A549 (cell line): Measurements from ENCODE around the gene NPY1R. TPM values are rescaled to one million over a fixed set of nuclear protein-coding genes. Genes with fewer than 3 reads are reported as not detected.
A peak's percentile ranks its signal among the peaks of the same experiment; 100 is the strongest.

ENCODE experiments used
- ATAC-seq, 2 experiments: fragments of 200-7000 bp in 1 of 2; fragments of >200 bp in 1 of 2; cut with Nextera tagmentation in 1 of 2; cut with Tn5 transposase in 1 of 2; 3 replicates each; pipeline versions ENCODE4 v1.8.0 to v1.9.1; 2018 to 2020; ENCODE audit warnings: mild to moderate bottlenecking in 1 of 2, moderate library complexity in 1 of 2
- CTCF ChIA-PET: fragments of 300-600 bp; sonication (Branson Sonifier 250); formaldehyde crosslinking; extraction: SDS; loops from one replicate; lab custom pipeline; 2021; ENCODE audit warnings: antibody characterized with exemption, inconsistent platforms; lab: Yijun Ruan, JAX
- POLR2A ChIA-PET: fragments of 350-600 bp; formaldehyde crosslinking; extraction: SDS; loops from one replicate; lab custom pipeline; 2021; ENCODE audit warnings: antibody characterized with exemption, inconsistent platforms; lab: Yijun Ruan, JAX
- DNase-seq, 2 experiments: peaks; one replicate each; pipeline versions ENCODE4 v3.0.0 to v3.0.0-alpha.2; 2011 to 2016; ENCODE audit warnings: low read depth in 1 of 2, low spot score in 1 of 2
- FAIRE-seq: peaks from 2 replicates; lab custom pipeline; 2011; peaks lifted over from hg19 to GRCh38; lab: Jason Lieb, UNC
- H3K27ac ChIP-seq, 2 experiments: fragments of >200 bp; sonication (Bioruptor Twin); formaldehyde crosslinking; 3 replicates each; pipeline ENCODE4 v1.5.1; 2016 to 2017
- H3K4me1 ChIP-seq: fragments of >200 bp; sonication (Bioruptor Twin); formaldehyde crosslinking; 3 replicates; pipeline ENCODE4 v1.6.1; 2016
- H3K4me2 ChIP-seq: fragments of >200 bp; sonication (Bioruptor Twin); formaldehyde crosslinking; 3 replicates; pipeline ENCODE4 v1.6.1; 2016
- H3K4me3 ChIP-seq: fragments of >200 bp; sonication (Bioruptor Twin); formaldehyde crosslinking; 3 replicates; pipeline ENCODE4 v1.5.1; 2016
- H3K9me3 ChIP-seq: fragments of >200 bp; sonication (Bioruptor Twin); formaldehyde crosslinking; 3 replicates; pipeline ENCODE4 v1.6.1; 2016
- BHLHE40 ChIP-seq: IDR thresholded peaks from 2 replicates; pipeline ENCODE4 v1.6.1; 2012; ENCODE audit warnings: low read depth, low read length, inconsistent platforms
- EP300 ChIP-seq, 2 experiments: fragments of >200 bp; sonication (Bioruptor Twin); formaldehyde crosslinking; IDR thresholded peaks; 2 replicates in 1 of 2; 3 replicates in 1 of 2; pipeline ENCODE4 v1.6.1; 2016 to 2017
- FOSB ChIP-seq: fragments of 250-450 bp; sonication (Bioruptor Pico); IDR thresholded peaks from 2 replicates; pipeline ENCODE4 v1.5.0; 2020; ENCODE audit warnings: mild to moderate bottlenecking, moderate library complexity
- FOSL2 ChIP-seq, 2 experiments: fragments of 450-650 bp in 1 of 2; fragments of >200 bp in 1 of 2; sonication (Bioruptor Twin) in 1 of 2; formaldehyde crosslinking; IDR thresholded peaks; 2 replicates each; pipeline versions ENCODE4 v1.5.0 to v1.6.1; 2016 to 2020; ENCODE audit warnings: mild to moderate bottlenecking in 1 of 2, moderate library complexity in 1 of 2
- HOXB13 ChIP-seq: fragments of 250-450 bp; sonication (Bioruptor Pico); IDR thresholded peaks from 2 replicates; pipeline ENCODE4 v1.5.0; 2020; ENCODE audit warnings: low read depth, mild to moderate bottlenecking, moderate library complexity
- HOXB5 ChIP-seq: fragments of 250-450 bp; sonication (Bioruptor Pico); IDR thresholded peaks from 2 replicates; pipeline ENCODE4 v1.5.0; 2020; ENCODE audit warnings: mild to moderate bottlenecking, moderate library complexity
- KDM5A ChIP-seq: fragments of 200-600 bp; sonication (generic); IDR thresholded peaks from 2 replicates; pipeline ENCODE4 v1.6.1; 2016; ENCODE audit warnings: antibody characterized with exemption, mild to moderate bottlenecking
- MAFK ChIP-seq: fragments of 450-650 bp; IDR thresholded peaks from 2 replicates; pipeline ENCODE4 v1.6.1; 2014; ENCODE audit not compliant: partially characterized antibody
- MAX ChIP-seq: IDR thresholded peaks from 2 replicates; pipeline ENCODE4 v1.6.1; 2012
- MAZ ChIP-seq: fragments of 150-350 bp; IDR thresholded peaks from 2 replicates; pipeline ENCODE4 v1.6.1; 2014; ENCODE audit warnings: antibody characterized with exemption, low read depth, low read length, borderline replicate concordance
- NR3C1 ChIP-seq: fragments of >200 bp; sonication (Bioruptor Twin); formaldehyde crosslinking; IDR thresholded peaks from 3 replicates; pipeline ENCODE4 v1.6.1; 2017
- PBX3 ChIP-seq: IDR thresholded peaks from 2 replicates; pipeline ENCODE4 v1.6.1; 2012
- PHF8 ChIP-seq: fragments of 200-600 bp; sonication (generic); IDR thresholded peaks from 2 replicates; pipeline ENCODE4 v1.6.1; 2016; ENCODE audit warnings: low read depth, mild to moderate bottlenecking, antibody characterized with exemption, moderate library complexity, borderline replicate concordance
- RARB ChIP-seq: fragments of 250-450 bp; sonication (Bioruptor Pico); IDR thresholded peaks from 2 replicates; pipeline ENCODE4 v1.8.0; 2021; ENCODE audit warnings: mild to moderate bottlenecking, moderate library complexity
- WGBS: methylation state at CpG from one replicate; pipeline ENCODE4 v1.1.6; 2017; ENCODE audit errors: missing lambda C conversion rate; 5-methylcytosine and 5-hydroxymethylcytosine counted together
- polyA plus RNA-seq, 4 experiments: library from polyadenylated mRNA; depleted of rRNA in 3 of 4; stranded (reverse); fragments of >200 nt; fragmentation: RNase III in 1 of 4; extraction: RNeasy Plus Mini Kit Qiagen cat#74134 plus additional on column Dnase treatment in 1 of 4; gene quantifications; 2 replicates in 3 of 4; 3 replicates in 1 of 4; pipeline ENCODE4 v1.2.3, GENCODE V29; 2011 to 2017
- TF ChIP-seq, protein P1 (sequence below): fragments of 250-450 bp; sonication (Bioruptor Pico); IDR thresholded peaks from 2 replicates; pipeline ENCODE4 v1.5.0; 2021; ENCODE audit warnings: mild to moderate bottlenecking, moderate library complexity, borderline replicate concordance
- TF ChIP-seq, protein P2 (sequence below): fragments of 250-450 bp; sonication (Bioruptor Pico); IDR thresholded peaks from 2 replicates; pipeline ENCODE4 v1.5.0; 2020; ENCODE audit warnings: low read depth, mild to moderate bottlenecking, moderate library complexity
- TF ChIP-seq, protein P3 (sequence below): fragments of 450-650 bp; IDR thresholded peaks from 2 replicates; pipeline ENCODE4 v1.6.1; 2014; ENCODE audit warnings: antibody characterized with exemption
- TF ChIP-seq, protein P4 (sequence below): fragments of 200-600 bp; sonication (generic); IDR thresholded peaks from 2 replicates; pipeline ENCODE4 v1.6.1; 2016; ENCODE audit warnings: antibody characterized with exemption, mild to moderate bottlenecking, moderate library complexity
- TF ChIP-seq, protein P5 (sequence below): fragments of 150-350 bp; IDR thresholded peaks from 2 replicates; pipeline ENCODE4 v1.6.1; 2014; ENCODE audit warnings: low read depth, mild to moderate bottlenecking, low read length

The NPY1R gene
- polyA plus RNA-seq, 2 of the 4 experiments (the other 2 are of a cell fraction) = 0.14 to 0.23 TPM

DNA sequence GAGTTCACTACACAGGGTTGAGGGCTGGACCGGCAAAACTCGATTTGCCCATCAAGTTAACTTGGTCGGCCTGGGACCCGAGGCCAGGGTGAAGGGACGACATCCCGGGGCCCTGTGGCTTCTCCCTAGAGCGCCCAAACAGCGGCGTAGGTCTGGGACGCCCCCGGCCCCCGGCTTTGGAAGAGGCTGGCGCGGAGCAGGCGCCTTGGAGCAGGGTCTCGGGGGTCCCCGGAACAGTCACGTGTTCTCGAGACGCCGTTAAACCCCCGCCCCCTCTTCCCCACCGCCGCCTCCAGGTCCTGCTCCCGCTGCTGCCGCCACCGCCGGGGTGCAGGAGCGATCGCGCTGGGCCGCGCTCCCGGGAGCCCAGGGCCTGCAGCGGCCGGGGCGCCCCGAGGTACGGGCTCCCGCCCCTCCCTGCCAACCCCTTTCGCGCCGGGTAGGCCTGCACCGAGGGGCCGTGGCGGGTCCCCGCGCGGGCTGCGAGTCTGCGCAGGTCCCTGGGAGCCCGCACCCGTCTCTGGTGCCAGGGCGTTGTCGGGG is 11.3 kb upstream of the NPY1R start, which contains the start of gene NPY5R (continued):
- TF ChIP-seq, protein P1, sequence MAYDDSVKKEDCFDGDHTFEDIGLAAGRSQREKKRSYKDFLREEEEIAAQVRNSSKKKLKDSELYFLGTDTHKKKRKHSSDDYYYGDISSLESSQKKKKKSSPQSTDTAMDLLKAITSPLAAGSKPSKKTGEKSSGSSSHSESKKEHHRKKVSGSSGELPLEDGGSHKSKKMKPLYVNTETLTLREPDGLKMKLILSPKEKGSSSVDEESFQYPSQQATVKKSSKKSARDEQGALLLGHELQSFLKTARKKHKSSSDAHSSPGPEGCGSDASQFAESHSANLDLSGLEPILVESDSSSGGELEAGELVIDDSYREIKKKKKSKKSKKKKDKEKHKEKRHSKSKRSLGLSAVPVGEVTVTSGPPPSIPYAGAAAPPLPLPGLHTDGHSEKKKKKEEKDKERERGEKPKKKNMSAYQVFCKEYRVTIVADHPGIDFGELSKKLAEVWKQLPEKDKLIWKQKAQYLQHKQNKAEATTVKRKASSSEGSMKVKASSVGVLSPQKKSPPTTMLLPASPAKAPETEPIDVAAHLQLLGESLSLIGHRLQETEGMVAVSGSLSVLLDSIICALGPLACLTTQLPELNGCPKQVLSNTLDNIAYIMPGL (CRISPR knock-in tag) = no peak

DNA sequence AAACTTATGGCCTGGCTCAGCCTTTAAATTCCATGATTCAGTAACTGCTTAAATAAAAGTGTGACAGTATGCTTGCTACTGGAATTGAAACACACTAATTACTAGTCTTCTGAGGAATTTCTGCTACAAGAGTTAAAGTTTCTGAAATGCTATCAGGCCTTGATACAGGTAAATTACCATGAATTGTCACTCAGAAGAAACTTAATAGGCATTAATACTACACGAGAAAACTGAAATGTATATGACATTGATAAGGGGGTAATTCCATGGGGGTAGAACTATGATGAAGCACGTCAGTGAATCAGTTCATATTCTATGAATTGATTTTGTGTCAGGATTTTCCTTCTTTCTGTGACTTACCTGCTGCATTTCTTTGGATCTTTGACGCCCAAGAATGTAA is 3.0 kb upstream of the NPY1R start:
- FAIRE-seq = no peak
- H3K9me3 ChIP-seq = no peaks in the 10 kb centered on the region
- 9% methylated on average over 3 of the region's 3 CpGs for WGBS
- no peak for ATAC-seq
- no peak for TF ChIP-seq HOXB5 (CRISPR knock-in tag)
- no peak for TF ChIP-seq MAFK
- TF ChIP-seq, protein P2, sequence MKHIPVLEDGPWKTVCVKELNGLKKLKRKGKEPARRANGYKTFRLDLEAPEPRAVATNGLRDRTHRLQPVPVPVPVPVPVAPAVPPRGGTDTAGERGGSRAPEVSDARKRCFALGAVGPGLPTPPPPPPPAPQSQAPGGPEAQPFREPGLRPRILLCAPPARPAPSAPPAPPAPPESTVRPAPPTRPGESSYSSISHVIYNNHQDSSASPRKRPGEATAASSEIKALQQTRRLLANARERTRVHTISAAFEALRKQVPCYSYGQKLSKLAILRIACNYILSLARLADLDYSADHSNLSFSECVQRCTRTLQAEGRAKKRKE (CRISPR knock-in tag) = no peak
- TF ChIP-seq EP300 (IDR thresholded peaks at IDR 0.05) = no peak
- TF ChIP-seq PHF8 = no peak
- H3K4me3 ChIP-seq = no peak overlapping the region
- no peak overlapping the region for H3K4me2 ChIP-seq
- H3K4me1 ChIP-seq = peaks cover 6% of the 10 kb centered on the region; the same call in 1 of the 3 replicates
- DNase-seq = no peak
- H3K27ac ChIP-seq = no peak overlapping the region
- ChIA-PET CTCF (no interaction called here), POLR2A (no interaction called here)

DNA sequence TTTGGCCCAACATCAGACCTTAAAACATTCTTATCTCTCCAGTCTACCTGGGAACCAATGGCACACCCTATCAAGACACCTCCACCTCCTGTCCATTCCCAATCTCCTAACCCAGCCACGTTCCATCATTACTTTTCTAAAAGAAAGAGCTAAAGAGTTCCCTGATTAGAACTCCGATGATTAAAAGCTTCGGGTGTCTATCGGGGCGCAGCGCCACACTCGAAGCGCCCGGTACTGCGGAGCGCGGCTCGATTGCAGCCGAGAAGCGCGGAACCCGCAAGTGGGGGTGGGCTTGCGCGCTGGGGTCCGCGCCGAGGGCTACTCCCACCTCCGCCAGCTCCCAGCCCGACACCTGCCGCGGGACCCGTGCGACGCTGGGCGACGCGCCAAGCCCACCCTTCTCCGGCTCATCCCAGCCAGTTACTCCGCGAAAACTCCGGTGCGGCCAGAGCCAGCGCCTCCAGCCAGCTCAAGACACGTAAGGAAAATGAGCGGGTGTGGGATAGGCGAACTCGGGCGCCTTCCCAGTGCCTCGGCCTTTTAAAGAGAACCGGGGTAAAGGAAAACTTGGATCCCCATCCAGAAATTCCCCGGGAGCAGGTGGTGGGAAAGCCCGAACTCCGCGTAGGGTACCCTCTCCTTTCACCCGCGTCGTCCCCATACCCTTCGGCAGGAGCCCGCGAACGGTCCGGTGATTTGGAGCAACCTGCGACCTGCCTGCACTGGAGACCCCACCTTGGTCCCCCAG is 593 bp downstream of the NPY1R start:
- ATAC-seq (peak; percentile 74 to 77), FAIRE-seq (no peak), DNase-seq (peak in 1 of 2 experiments; percentile 4)
- H3K9me3 ChIP-seq = no peaks in the 10 kb centered on the region
- no peak overlapping the region for H3K27ac ChIP-seq
- peak overlapping the region; percentile 56 for H3K4me3 ChIP-seq
- ChIA-PET CTCF (interaction anchor here (0.6 to 3.0 kb wide), 18 partner anchors 10 to 834 kb away, joined by 3 to 15 read pairs (median 4); no protein-coding TSS in a partner anchor), POLR2A (no interaction called here)
- WGBS = 18% methylated on average over 37 of the region's 58 CpGs
- H3K4me1 ChIP-seq = peaks cover 6% of the 10 kb centered on the region; the same call in 1 of the 3 replicates
- peak overlapping the region; percentile 100 for H3K4me2 ChIP-seq
- TF ChIP-seq BHLHE40 = no peak
- TF ChIP-seq, protein P3, sequence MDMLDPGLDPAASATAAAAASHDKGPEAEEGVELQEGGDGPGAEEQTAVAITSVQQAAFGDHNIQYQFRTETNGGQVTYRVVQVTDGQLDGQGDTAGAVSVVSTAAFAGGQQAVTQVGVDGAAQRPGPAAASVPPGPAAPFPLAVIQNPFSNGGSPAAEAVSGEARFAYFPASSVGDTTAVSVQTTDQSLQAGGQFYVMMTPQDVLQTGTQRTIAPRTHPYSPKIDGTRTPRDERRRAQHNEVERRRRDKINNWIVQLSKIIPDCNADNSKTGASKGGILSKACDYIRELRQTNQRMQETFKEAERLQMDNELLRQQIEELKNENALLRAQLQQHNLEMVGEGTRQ = no peak
- TF ChIP-seq PBX3 = no peak
- no peak for TF ChIP-seq MAZ
- TF ChIP-seq, protein P4, sequence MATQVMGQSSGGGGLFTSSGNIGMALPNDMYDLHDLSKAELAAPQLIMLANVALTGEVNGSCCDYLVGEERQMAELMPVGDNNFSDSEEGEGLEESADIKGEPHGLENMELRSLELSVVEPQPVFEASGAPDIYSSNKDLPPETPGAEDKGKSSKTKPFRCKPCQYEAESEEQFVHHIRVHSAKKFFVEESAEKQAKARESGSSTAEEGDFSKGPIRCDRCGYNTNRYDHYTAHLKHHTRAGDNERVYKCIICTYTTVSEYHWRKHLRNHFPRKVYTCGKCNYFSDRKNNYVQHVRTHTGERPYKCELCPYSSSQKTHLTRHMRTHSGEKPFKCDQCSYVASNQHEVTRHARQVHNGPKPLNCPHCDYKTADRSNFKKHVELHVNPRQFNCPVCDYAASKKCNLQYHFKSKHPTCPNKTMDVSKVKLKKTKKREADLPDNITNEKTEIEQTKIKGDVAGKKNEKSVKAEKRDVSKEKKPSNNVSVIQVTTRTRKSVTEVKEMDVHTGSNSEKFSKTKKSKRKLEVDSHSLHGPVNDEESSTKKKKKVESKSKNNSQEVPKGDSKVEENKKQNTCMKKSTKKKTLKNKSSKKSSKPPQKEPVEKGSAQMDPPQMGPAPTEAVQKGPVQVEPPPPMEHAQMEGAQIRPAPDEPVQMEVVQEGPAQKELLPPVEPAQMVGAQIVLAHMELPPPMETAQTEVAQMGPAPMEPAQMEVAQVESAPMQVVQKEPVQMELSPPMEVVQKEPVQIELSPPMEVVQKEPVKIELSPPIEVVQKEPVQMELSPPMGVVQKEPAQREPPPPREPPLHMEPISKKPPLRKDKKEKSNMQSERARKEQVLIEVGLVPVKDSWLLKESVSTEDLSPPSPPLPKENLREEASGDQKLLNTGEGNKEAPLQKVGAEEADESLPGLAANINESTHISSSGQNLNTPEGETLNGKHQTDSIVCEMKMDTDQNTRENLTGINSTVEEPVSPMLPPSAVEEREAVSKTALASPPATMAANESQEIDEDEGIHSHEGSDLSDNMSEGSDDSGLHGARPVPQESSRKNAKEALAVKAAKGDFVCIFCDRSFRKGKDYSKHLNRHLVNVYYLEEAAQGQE = no peak
- no peak for TF ChIP-seq RARB (CRISPR knock-in tag)
- TF ChIP-seq FOSL2 (IDR thresholded peaks at IDR 0.05) = no peak
- no peak for TF ChIP-seq FOSL2 (CRISPR knock-in tag; IDR thresholded peaks at IDR 0.05)
- TF ChIP-seq, protein P1 (CRISPR knock-in tag) = no peak
- TF ChIP-seq MAX = no peak
- TF ChIP-seq EP300 (IDR thresholded peaks at IDR 0.05) = no peak
- no peak for TF ChIP-seq HOXB13
- TF ChIP-seq, protein P5, sequence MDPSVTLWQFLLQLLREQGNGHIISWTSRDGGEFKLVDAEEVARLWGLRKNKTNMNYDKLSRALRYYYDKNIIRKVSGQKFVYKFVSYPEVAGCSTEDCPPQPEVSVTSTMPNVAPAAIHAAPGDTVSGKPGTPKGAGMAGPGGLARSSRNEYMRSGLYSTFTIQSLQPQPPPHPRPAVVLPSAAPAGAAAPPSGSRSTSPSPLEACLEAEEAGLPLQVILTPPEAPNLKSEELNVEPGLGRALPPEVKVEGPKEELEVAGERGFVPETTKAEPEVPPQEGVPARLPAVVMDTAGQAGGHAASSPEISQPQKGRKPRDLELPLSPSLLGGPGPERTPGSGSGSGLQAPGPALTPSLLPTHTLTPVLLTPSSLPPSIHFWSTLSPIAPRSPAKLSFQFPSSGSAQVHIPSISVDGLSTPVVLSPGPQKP = no peak
- TF ChIP-seq KDM5A = no peak
- no peak for TF ChIP-seq FOSB (CRISPR knock-in tag)
- TF ChIP-seq PHF8 = no peak
- TF ChIP-seq NR3C1 = no peak
